OCI-LY1 (cell line): ENCODE data around the gene KRTAP1-1.

Source experiments
- EZH2 ChIP-seq: fragments of 200-600 bp; sonication (generic), shearing (Covaris generic); IDR thresholded peaks from 2 replicates; pipeline ENCODE4 v1.8.0; 2017; ENCODE audit warnings: borderline replicate concordance, mixed run types, mild to moderate bottlenecking, antibody characterized with exemption, low read length, moderate library complexity, mixed read lengths
- TF ChIP-seq, protein P1 (sequence below): fragments of 200-600 bp; sonication (generic), shearing (Covaris generic); IDR thresholded peaks from 2 replicates; pipeline ENCODE4 v1.5.1; 2017; ENCODE audit warnings: mild to moderate bottlenecking, antibody characterized with exemption, low read length, moderate library complexity, mixed read lengths

DNA sequence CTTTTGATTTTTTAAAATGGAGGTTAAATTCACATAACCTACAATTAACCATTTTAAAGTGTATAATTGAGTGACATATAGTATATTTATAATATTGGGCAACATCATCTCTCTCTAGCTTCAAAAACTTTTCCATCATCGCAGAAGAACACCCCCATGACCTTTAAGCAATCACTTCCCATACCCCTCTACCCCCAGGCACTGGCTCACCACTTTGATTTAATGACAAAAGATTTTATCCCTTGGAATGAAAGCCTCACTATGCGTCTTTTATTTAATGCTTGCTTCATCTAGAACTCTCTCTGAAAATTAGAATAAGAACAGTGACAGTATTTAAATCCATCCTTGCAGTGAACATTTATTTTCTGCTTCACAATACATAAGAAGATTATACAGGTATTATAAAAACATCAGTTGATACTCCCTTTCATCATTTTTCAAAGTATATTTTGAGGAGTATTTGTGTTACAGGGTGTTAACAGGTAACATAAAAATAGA lies 3.3 kb downstream of the KRTAP1-1 start:
- TF ChIP-seq, protein P1, sequence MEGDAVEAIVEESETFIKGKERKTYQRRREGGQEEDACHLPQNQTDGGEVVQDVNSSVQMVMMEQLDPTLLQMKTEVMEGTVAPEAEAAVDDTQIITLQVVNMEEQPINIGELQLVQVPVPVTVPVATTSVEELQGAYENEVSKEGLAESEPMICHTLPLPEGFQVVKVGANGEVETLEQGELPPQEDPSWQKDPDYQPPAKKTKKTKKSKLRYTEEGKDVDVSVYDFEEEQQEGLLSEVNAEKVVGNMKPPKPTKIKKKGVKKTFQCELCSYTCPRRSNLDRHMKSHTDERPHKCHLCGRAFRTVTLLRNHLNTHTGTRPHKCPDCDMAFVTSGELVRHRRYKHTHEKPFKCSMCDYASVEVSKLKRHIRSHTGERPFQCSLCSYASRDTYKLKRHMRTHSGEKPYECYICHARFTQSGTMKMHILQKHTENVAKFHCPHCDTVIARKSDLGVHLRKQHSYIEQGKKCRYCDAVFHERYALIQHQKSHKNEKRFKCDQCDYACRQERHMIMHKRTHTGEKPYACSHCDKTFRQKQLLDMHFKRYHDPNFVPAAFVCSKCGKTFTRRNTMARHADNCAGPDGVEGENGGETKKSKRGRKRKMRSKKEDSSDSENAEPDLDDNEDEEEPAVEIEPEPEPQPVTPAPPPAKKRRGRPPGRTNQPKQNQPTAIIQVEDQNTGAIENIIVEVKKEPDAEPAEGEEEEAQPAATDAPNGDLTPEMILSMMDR, result no peak
- no peak for TF ChIP-seq EZH2
